Measurements from ENCODE around the gene TRIM39.
"Not testable (repeated sequence)": the region's sequence is repeated elsewhere in the genome, so short reads cannot be mapped to it uniquely, and the experiment has no call there.

Gene TRIM39

GRCh38 chr6:30369280-30369679, 42.6 kb downstream of the TRIM39 start:
- DNase-seq, result not testable (repeated sequence)

DNA sequence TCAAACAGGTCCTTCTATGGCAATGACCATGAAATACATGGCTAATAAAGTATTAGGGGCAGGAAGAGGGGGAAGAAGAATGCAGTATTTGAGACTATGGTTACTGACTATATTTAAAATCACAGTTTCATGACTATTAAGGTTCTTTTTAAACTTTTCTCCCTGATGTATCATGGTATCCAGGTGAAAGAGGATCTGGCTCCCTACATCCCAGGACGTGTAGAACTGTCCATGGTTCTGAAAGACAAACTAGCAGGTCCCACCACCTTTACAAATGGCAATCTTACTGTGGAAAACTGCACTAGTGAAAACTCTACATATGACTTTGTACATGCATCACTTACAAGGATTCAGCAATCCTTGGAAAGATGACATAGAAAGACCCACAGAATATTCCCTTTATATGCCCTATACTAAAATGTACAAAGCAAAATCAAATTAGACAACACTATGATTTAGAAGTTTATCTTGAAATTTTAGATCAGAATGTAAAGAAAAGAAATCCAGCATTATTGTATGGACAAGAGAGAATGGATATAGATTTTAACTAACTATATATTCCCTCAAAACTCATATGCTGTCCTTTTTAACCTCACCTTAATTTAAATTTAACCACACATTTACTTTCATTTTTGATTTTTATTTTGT, 51.7 kb downstream of the TRIM39 start:
- no peak for DNase-seq

DNA sequence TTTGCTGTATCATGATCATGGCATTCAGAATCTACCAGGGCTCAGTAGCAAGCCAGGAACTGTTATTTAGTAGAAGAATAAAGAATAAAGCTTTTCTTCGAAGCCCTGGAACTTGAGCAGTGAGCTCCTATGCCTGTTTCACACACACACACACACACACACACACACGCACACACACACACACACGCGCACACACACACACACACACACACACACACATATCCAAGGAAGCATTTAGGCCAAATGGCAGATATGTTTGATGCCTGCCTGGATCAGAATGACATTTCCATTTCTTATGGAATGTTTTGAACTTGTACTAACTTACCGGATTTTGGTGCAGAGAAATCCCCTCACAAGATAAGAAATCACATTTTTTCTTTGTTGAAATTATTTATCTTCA, 53.7 kb downstream of the TRIM39 start:
- no peak for DNase-seq

DNA sequence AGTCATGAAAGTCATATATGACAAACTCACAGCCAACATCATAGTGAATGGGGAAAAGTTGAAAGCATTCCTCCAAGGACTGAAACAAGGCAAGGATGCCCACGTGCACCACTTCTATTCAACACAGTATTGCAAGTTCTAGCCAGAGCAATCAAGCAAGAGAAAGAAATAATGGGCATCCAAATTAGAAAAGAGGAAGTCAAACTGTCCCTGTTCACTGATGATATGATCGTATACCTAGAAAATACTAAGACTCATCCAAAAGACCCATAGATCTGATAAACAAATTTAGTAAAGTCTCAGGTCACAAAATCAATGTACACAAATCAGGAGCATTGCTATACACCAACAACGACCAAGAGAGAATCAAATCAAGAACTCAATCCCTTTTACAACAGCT, 59.4 kb downstream of the TRIM39 start:
- no peak for DNase-seq

DNA sequence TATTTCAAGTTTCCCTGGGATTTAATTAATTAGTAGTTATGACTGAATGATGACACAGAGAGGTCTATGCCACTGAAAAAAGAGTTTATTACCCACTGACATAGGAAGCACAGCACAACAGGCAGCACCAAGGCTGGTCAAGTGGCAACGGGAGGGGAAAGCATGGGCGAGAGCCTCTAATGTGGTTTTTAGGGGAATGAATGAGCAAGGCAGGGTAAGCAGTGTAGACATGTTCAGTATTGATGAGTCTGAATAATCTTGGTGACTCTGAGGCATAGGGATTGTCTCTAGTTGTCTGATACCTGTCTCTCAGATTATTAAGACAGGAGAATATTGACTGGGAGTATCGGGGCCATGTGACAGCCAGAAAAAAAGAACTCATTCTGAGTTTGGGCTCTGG, 64.5 kb downstream of the TRIM39 start:
- DNase-seq, result no peak
